Activated T-helper 17 cell treated with anti-CD3 and anti-CD28 coated beads, Interleukin-2, amount 50 U/mL, for 72 hours (primary cell): Measurements from ENCODE around the gene GPR153. TPM values are rescaled to one million over a fixed set of nuclear protein-coding genes. Genes with fewer than 3 reads are reported as not detected.
A peak's percentile ranks its signal among the peaks of the same experiment; 100 is the strongest.
"Not testable (repeated sequence)": the region's sequence is repeated elsewhere in the genome, so short reads cannot be mapped to it uniquely, and the experiment has no call there.

ENCODE experiments used
- ATAC-seq: fragments of 150-1000 bp; cut with Tn5 transposase; replicated peaks from 2 replicates; pipeline ENCODE4 v1.10.0; 2021; ENCODE audit warnings: mild to moderate bottlenecking, moderate library complexity
- H3K27ac Mint-ChIP-seq: one replicate; pipeline ENCODE4 v1.8.0; 2022; ENCODE audit warnings: mixed read lengths
- H3K27me3 Mint-ChIP-seq: one replicate; pipeline ENCODE4 v1.8.0; 2022; ENCODE audit warnings: mixed read lengths
- H3K36me3 Mint-ChIP-seq: one replicate; pipeline ENCODE4 v1.8.0; 2022; ENCODE audit warnings: low read depth, mild to moderate bottlenecking, mixed read lengths
- H3K4me1 Mint-ChIP-seq: one replicate; pipeline ENCODE4 v1.8.0; 2022; ENCODE audit warnings: mixed read lengths
- H3K4me3 Mint-ChIP-seq: one replicate; pipeline ENCODE4 v1.8.0; 2022; ENCODE audit warnings: mild to moderate bottlenecking, mixed read lengths
- H3K9me3 Mint-ChIP-seq: one replicate; pipeline ENCODE4 v1.8.0; 2022; ENCODE audit warnings: mixed read lengths
- total RNA-seq, 2 donors: library from RNA; stranded (reverse); gene quantifications; one replicate each; pipeline ENCODE4 v1.2.3, GENCODE V29; 2022

GPR153 gene
- total RNA-seq, 2 donors from 2014 or later: 0.39 to 0.40 TPM

DNA sequence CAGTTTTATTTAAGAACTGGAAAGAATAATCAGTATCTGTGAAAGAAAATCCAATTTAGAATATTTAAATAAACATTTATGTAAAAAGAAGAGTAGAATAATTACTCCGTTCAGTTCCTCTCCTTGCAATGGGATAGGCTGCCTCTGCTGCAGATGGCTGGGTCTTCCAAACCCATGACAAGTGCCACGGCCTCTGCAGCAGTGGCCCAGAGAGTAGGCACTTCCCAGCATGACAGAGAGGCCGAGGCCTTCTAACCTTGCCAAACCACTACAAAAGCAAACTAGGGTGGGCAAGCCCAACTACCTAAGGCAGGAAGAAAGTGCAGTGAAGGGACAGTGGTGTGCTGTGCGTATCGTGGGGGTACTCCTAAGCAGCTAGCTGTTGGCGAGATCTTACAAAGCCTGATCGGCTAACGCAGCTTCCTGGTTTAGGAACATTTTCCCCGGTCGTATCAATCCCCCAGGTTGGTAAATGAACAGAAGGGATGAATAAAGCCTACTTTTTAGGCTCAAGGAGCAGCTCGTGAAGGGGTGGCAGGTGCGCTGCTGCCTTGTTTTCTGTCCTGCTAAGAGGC, 39.6 kb downstream of the GPR153 start:
- Mint-ChIP-seq H3K27me3 (no peaks in the 10 kb centered on the region), H3K27ac (no peak overlapping the region), H3K9me3 (no peaks in the 10 kb centered on the region), H3K4me3 (no peak overlapping the region), H3K36me3 (peaks cover 56% of the 10 kb centered on the region), H3K4me1 (peaks cover 5% of the 10 kb centered on the region)
- ATAC-seq: no peak

DNA sequence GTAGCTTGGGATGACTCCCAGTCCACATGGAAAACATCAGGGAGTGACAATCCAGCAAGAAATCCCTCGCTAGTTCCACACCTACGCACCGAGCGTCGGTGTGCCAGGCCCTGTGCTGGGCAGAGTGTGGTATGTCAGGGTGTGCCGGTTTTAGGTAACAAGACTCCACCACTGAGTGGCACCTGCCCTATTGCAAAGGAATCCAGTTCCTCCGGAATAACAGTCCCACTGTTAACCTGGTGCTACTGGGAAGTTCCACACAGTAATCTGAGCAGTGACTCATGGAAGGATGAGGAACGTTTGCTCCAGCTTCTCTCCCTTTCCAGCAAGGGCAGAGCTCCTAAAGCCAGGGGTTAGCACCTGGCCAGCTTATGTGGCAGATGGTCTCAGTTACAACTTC, 40.7 kb downstream of the GPR153 start:
- H3K27ac Mint-ChIP-seq: no peak overlapping the region
- no peak overlapping the region for H3K4me3 Mint-ChIP-seq
- H3K9me3 Mint-ChIP-seq: no peaks in the 10 kb centered on the region
- no peaks in the 10 kb centered on the region for H3K27me3 Mint-ChIP-seq
- no peak for ATAC-seq
- peaks cover 53% of the 10 kb centered on the region for H3K36me3 Mint-ChIP-seq
- peaks cover 5% of the 10 kb centered on the region for H3K4me1 Mint-ChIP-seq

DNA sequence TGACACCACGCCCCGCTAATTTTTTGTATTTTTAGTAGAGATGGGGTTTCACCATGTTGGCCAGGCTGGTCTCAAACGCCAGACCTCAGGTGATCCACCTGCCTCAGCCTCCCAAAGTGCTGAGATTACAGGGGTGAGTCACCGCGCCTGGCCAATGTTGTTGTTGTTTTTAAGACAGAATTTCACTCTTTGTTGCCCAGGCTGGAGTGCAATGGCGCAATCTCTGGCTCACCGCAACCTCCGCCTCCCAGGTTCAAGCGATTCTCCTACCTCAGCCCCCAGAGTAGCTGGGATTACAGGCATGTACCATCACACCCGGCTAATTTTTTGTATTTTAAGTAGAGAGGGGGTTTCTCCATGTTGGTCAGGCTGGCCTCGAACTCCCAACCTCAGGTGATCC, 41.3 kb downstream of the GPR153 start:
- H3K27me3 Mint-ChIP-seq, H3K9me3 Mint-ChIP-seq, H3K27ac Mint-ChIP-seq, ATAC-seq, H3K4me1 Mint-ChIP-seq, H3K4me3 Mint-ChIP-seq: not testable (repeated sequence)
- peaks cover 47% of the 10 kb centered on the region for H3K36me3 Mint-ChIP-seq

DNA sequence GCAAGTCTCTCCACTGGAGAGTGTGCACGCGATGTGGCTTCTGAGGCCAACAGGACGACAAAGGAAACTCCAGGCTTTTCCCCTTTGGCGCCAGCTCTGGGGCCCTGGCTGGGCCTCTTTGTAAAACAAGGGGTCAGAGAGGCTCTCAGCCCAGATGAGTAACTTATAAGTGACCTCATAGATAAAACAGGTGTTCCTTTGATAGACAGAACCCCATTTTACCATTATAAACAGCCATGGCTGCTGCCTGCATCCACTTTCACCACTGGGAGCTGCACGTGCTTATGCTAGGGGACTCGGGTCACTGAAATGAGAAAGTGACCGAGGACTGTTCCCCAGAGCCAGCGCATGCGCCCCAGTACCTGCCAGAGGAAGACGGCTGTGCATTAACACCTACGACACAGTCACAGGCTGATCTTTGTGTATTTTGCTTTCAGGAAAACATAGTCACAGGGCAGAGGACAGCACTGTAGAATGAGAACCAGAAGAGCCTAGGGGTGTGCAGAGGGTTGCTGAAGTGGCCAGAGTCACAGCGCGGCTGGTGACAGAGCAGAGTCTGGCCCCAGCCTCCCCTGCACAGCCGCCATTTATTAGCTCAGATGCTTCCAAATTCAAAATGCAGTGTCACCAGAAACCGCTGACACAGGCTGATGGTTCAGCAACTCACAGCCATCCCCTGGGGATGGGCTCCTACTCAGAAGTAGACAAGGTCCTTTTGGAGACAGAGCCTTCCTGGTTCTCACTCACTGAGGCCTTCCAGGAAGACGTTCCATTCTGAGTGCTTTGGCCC, 42.3 kb downstream of the GPR153 start:
- no peak for ATAC-seq
- H3K9me3 Mint-ChIP-seq: no peaks in the 10 kb centered on the region
- H3K4me3 Mint-ChIP-seq: no peak overlapping the region
- H3K27ac Mint-ChIP-seq: no peak overlapping the region
- H3K36me3 Mint-ChIP-seq: peaks cover 36% of the 10 kb centered on the region
- H3K27me3 Mint-ChIP-seq: no peaks in the 10 kb centered on the region
- peaks cover 5% of the 10 kb centered on the region for H3K4me1 Mint-ChIP-seq

DNA sequence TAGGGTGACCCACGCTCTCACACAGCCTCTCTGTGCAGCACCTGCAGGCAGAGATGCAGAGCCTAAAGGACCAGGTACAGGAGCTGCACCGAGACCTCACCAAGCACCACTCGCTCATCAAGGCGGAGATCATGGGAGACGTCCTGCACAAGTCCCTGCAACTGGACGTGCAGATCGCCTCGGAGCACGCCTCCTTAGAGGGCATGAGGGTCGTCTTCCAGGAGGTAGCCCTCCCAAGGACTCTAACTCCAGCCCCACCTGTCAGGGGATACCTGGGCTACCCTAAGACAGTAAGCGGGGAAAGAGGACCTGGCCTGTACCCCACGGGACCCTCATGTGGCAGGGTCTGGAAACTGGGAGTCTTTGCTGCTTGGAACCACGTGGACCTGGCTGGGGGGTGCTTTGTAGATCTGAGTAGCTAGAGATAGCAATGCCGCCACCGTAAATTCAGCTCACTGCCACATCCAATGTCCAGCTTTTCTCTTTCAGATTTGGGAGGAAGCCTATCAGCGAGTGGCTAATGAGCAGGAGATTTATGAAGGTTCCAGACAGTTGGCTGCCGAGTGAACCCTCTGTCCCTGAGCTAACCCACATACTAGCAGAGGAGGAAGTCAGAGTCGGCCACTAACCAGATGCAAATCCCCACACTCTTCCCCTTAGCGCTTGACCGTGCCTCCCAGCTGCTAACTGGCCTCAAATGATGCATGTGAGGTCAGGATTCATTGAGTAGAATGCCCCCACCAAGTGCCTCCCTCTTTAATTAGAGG, 48.5 kb downstream of the GPR153 start:
- no peak for ATAC-seq
- Mint-ChIP-seq H3K36me3 (peaks cover 8% of the 10 kb centered on the region), H3K27ac (no peak overlapping the region), H3K27me3 (no peaks in the 10 kb centered on the region), H3K4me1 (peaks cover 5% of the 10 kb centered on the region), H3K4me3 (no peak overlapping the region), H3K9me3 (no peaks in the 10 kb centered on the region)

DNA sequence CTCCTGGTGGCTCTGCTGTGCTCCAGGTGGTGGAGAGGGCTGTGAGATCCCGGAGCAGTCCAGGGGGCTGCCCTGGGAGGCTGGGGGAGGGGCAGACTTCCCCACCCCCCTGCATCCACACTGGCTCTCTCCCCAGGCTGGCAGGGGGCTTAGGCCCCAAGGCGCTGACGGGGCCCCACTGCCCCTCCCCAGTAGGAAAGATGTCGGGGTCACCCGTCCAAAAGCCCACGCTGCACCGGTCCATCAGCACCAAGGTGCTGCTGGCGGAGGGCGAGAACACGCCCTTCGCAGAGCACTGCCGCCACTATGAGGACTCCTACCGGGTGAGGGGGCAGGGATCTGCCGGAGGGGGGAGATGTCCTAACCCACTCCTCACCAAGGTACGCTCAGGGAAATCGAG, 49.2 kb downstream of the GPR153 start:
- H3K27me3 Mint-ChIP-seq: no peaks in the 10 kb centered on the region
- ATAC-seq: no peak
- no peaks in the 10 kb centered on the region for H3K4me1 Mint-ChIP-seq
- no peak overlapping the region for H3K27ac Mint-ChIP-seq
- H3K4me3 Mint-ChIP-seq: no peak overlapping the region
- H3K9me3 Mint-ChIP-seq: no peaks in the 10 kb centered on the region
- H3K36me3 Mint-ChIP-seq: peaks cover 8% of the 10 kb centered on the region

DNA sequence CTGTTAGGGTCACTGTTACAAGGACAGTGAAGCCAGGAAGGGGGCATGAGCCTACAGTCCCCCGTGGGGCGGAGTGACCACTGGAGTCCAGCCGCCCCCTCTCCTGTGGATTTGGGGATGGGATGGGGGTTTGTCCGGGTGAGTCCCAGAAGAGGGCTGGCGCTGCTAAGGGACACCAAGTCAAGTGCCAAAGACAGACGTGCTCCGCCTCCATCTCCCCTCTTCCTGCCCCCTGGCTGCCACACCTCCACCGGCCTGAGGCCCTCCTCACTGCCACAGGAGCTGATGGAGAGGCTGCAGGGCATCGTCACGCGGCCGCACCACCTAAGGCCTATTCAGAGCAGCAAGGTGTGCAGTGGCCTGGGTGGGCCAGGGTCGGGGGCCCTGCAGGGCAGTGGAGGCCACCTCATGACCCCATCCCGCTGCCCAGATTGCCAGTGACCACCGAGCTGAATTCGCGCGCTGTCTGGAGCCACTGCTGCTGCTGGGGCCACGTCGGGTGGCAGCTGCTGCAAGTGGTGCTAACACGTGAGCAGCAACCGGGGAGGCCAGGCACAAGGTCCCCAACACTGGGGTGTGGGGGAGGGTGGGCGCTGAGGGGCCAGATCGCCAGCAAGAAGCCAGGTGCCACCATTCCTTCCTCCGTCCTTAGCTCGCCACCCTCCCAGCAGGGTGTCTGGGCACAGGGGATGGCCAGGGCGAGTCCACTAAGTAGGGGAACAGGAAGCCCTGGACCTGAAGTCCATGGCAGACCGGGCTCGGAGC, 50.1 kb downstream of the GPR153 start:
- peaks cover 5% of the 10 kb centered on the region for H3K36me3 Mint-ChIP-seq
- H3K9me3 Mint-ChIP-seq: no peaks in the 10 kb centered on the region
- ATAC-seq: no peak
- H3K27ac Mint-ChIP-seq: no peak overlapping the region
- no peaks in the 10 kb centered on the region for H3K4me1 Mint-ChIP-seq
- H3K4me3 Mint-ChIP-seq: no peak overlapping the region
- no peaks in the 10 kb centered on the region for H3K27me3 Mint-ChIP-seq

DNA sequence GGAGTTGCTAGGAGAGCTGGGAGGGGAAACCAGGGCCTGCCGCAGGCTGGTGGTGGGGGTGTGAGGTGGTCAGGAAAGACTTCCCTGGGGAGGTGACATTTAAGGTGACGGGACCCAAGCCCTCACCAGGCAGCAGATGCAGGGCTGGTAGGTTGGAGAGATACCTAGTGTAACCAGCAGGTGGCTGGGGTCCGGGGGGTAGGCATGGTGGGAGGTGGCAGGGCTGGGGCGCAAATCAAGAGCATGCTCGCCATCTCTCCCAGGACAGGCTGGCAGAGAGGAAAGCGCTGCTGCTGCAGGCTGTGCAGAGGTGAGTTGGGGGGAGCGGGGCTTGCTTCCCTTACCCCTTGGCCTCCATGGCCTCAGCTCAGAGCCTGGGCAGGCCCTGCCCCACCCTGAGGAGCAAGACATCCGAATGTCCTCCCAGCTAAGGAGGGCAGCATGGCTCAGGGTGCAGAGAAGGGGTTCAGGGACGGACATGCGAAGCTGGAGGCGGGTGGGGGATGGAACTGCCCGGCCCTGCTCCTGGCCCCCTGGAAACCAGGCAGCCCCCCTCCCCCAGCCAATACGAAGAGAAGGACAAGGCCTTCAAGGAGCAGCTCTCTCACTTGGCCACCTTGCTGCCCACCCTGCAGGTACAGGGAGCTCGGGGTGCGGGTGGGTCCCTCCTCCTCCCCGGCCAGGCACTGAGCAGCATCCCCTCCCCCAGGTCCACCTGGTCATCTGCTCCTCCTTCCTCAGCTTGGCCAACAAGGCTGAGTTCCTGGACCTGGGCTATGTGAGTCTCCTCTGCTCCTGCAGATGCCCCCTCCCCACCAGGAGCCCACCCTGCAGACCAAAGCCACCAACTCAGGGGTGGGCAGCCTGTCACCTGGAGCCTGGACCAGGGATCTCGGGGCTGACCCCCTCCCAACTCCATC, 51.0 kb downstream of the GPR153 start:
- H3K4me1 Mint-ChIP-seq: no peaks in the 10 kb centered on the region
- H3K27ac Mint-ChIP-seq: no peak overlapping the region
- H3K9me3 Mint-ChIP-seq: no peaks in the 10 kb centered on the region
- H3K4me3 Mint-ChIP-seq: peak overlapping the region; percentile 45
- no peaks in the 10 kb centered on the region for H3K36me3 Mint-ChIP-seq
- H3K27me3 Mint-ChIP-seq: no peaks in the 10 kb centered on the region
- ATAC-seq: no peak

DNA sequence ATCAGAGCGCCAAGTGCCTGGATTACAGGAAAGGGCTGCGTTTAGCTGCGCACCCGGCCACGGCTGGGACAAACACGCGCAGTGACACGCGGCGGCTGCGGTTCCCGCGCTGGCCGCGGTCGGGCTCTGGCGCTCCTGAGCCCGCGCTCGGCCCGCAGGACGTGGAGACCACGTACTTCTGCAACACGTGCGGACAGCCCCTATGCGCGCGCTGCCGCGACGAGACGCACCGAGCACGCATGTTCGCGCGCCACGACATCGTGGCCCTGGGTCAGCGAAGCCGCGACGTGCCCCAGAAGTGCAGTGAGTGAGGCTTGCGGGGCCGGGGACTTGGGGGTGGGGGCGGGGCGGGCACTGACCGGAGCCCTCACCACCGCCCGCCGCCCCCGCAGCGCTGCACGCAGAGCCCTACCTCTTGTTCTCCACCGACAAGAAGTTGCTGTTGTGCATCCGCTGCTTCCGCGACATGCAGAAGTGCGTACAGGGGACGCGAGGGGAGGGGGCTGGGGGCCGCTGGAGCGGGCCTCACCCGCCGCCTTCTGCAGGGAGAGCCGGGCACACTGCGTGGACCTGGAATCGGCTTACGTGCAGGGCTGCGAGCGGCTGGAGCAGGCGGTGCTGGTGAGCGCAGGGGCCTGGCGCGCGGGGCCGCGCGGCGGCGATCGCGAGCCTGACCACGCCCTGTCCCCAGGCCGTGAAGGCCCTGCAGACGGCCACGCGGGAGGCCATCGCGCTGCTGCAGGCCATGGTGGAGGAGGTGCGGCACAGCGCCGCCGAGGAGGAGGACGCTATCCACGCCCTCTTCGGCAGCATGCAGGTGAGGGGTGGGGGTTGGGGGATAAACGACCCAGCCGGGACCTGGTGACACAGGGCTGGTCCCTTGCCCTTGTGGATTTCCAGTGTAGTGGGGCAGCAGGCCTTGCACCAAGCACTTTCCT, 51.9 kb downstream of the GPR153 start:
- H3K9me3 Mint-ChIP-seq: no peaks in the 10 kb centered on the region
- H3K36me3 Mint-ChIP-seq: no peaks in the 10 kb centered on the region
- peak; percentile 25 for ATAC-seq
- no peak overlapping the region for H3K27ac Mint-ChIP-seq
- no peaks in the 10 kb centered on the region for H3K4me1 Mint-ChIP-seq
- no peaks in the 10 kb centered on the region for H3K27me3 Mint-ChIP-seq
- H3K4me3 Mint-ChIP-seq: peak overlapping the region; percentile 74

DNA sequence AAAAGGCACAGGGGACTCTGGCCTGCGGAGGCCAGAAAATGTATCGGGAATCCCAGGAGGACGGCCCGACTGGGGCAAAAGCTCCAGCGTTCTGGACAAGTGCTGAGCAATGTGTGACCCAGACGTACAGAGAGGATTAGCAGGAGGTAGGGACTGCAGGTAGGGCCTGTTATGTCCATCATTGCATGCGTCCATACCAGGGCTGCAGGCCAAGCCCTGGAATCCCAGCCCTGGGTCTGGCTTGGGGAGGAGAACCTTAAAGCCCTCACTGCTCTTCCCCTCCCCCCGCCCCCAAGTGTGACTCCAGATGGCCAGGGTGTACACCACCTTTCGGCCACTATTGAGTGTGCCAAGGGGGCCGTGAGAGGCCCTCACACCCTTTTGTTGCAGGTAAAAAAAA, 53.0 kb downstream of the GPR153 start:
- Mint-ChIP-seq H3K9me3 (no peaks in the 10 kb centered on the region), H3K4me1 (no peaks in the 10 kb centered on the region), H3K27ac (no peak overlapping the region), H3K27me3 (no peaks in the 10 kb centered on the region), H3K36me3 (no peaks in the 10 kb centered on the region), H3K4me3 (peak overlapping the region; percentile 74)
- no peak for ATAC-seq

DNA sequence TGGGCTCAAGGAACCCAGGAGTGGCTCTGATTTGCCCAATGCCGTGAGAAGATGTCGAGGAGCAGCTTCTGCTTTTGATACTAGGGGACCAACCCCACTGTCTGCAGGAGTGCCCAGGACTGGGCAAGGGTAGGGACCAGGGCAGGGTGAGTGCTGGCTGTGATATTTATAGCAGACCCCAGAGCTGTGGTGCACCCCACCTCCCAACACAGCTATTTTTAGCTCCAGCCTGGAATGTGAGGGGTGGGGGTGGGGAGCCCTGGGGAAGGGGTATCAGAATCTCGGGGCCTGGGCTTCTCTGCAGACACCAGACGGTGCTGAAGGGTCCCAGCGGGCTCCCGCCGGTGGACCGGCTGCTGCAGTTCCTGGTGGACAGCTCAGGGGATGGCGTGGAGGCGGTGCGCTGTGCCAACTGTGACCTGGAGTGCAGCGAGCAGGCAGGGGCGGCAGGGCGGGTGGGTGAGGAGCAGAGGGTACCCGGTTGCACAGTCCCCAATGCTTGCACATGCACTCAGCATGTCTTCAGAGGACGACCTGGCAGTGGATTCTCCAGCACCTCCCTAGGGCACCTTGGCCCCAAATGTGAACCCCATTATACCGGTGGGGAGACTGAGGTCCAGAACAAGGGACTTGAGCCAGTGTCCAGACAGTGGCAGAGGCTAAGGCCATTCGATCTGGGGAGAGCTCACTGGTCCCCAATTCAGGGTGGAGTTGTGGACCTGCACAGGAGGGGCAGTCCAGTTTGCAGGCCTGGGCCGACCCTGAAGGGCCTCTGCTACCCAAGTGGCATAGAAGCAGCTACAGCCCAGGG, 53.6 kb downstream of the GPR153 start:
- no peaks in the 10 kb centered on the region for H3K27me3 Mint-ChIP-seq
- H3K9me3 Mint-ChIP-seq: no peaks in the 10 kb centered on the region
- no peak for ATAC-seq
- H3K4me1 Mint-ChIP-seq: no peaks in the 10 kb centered on the region
- no peaks in the 10 kb centered on the region for H3K36me3 Mint-ChIP-seq
- H3K27ac Mint-ChIP-seq: no peak overlapping the region
- peak overlapping the region; percentile 74 for H3K4me3 Mint-ChIP-seq

DNA sequence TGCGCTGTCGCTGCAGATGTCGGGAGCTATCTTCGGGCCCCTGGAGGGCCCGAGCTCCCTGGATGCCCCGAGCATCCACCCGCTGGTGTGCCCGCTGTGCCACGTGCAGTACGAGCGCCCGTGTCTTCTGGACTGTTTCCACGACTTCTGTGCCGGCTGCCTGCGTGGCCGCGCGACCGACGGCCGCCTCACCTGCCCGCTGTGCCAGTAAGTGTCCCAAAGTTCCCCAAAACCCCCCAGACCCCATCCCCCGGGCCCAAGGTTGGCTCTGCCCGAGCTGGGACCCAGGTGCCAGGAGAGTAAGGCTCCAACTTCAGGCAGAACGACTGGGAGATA, 54.4 kb downstream of the GPR153 start:
- ATAC-seq: no peak
- H3K4me1 Mint-ChIP-seq: no peaks in the 10 kb centered on the region
- H3K27ac Mint-ChIP-seq: no peak overlapping the region
- no peaks in the 10 kb centered on the region for H3K36me3 Mint-ChIP-seq
- no peaks in the 10 kb centered on the region for H3K27me3 Mint-ChIP-seq
- H3K4me3 Mint-ChIP-seq: peak overlapping the region; percentile 74
- H3K9me3 Mint-ChIP-seq: no peaks in the 10 kb centered on the region
